Stimulated activated CD4-positive, alpha-beta T cell treated with anti-CD3 and anti-CD28 coated beads, Interleukin-2, amount 100 ng/mL, for 48 hours (primary cell): ENCODE measurements around the gene URM1.
A peak's percentile ranks its signal among the peaks of the same experiment; 100 is the strongest.
"Not testable (repeated sequence)": the region's sequence is repeated elsewhere in the genome, so short reads cannot be mapped to it uniquely, and the experiment has no call there.

ENCODE experiments used
- DNase-seq, 2 donors: peaks; one replicate each; pipeline ENCODE4 v3.0.0-alpha.2; 2020

Gene URM1

GRCh38 chr9:128411364-128412119 lies 40.4 kb downstream of the URM1 start:
- DNase-seq: no peak

GRCh38 chr9:128412120-128412790 lies 41.1 kb downstream of the URM1 start:
- DNase-seq: peak; percentile 47 to 54

- DNase-seq: not testable (repeated sequence)
Measured at GRCh38 chr9:128413728-128414127, 42.6 kb downstream of the URM1 start.

- DNase-seq: no peak
Measured at GRCh38 chr9:128414461-128414860, 43.3 kb downstream of the URM1 start.

GRCh38 chr9:128415281-128415680 lies 44.1 kb downstream of the URM1 start:
- DNase-seq: no peak

GRCh38 chr9:128416014-128416413 lies 44.8 kb downstream of the URM1 start:
- no peak for DNase-seq

GRCh38 chr9:128416432-128417019 lies 45.4 kb downstream of the URM1 start:
- DNase-seq: no peak

- no peak for DNase-seq
Measured at GRCh38 chr9:128419061-128419925, 48.1 kb downstream of the URM1 start.

GRCh38 chr9:128420060-128420650 lies 49.0 kb downstream of the URM1 start:
- peak; percentile 57 to 64 for DNase-seq

GRCh38 chr9:128420651-128421481 lies 49.7 kb downstream of the URM1 start, which contains the start of gene CERCAM:
TSS of gene CERCAM (plus strand) at chr9:128420857. CDS start at chr9:128420878, 21 bp downstream.
- peak; percentile 35 to 36 for DNase-seq

- DNase-seq: no peak
Measured at GRCh38 chr9:128421482-128421996, 50.4 kb downstream of the URM1 start.

GRCh38 chr9:128422022-128422782 lies 51.0 kb downstream of the URM1 start:
- not testable (repeated sequence) for DNase-seq

GRCh38 chr9:128422783-128423150 lies 51.6 kb downstream of the URM1 start:
- no peak for DNase-seq

- not testable (repeated sequence) for DNase-seq
Measured at GRCh38 chr9:128423356-128423755, 52.2 kb downstream of the URM1 start.

GRCh38 chr9:128424268-128424780 lies 53.1 kb downstream of the URM1 start:
- DNase-seq: no peak

GRCh38 chr9:128428644-128429512 lies 57.7 kb downstream of the URM1 start:
- no peak for DNase-seq

- DNase-seq: no peak
Measured at GRCh38 chr9:128429513-128430086, 58.4 kb downstream of the URM1 start.

GRCh38 chr9:128431207-128431606 lies 60.0 kb downstream of the URM1 start:
- no peak for DNase-seq

GRCh38 chr9:128434340-128434739 lies 63.2 kb downstream of the URM1 start:
- DNase-seq: no peak
